Naive B cell (primary cell): ENCODE data around the gene KRTAP1-1. TPM values are rescaled to one million over a fixed set of nuclear protein-coding genes. Genes with fewer than 3 reads are reported as not detected.
A peak's percentile ranks its signal among the peaks of the same experiment; 100 is the strongest.
"Not testable (repeated sequence)": the region's sequence is repeated elsewhere in the genome, so short reads cannot be mapped to it uniquely, and the experiment has no call there.

Experiments
- ATAC-seq, 2 donors: fragments of 150-1000 bp; cut with Tn5 transposase; 2 replicates each; pipeline ENCODE4 v1.10.0; 2021; ENCODE audit warnings: low read depth in 2 of 2, mild to moderate bottlenecking in 2 of 2, moderate library complexity in 2 of 2
- DNase-seq: peaks from one replicate; pipeline ENCODE4 v3.0.0; 2022
- H3K27ac Mint-ChIP-seq, 6 donors: one replicate each; pipeline ENCODE4 v1.8.0; 2020 to 2022; ENCODE audit warnings: mild to moderate bottlenecking in 6 of 6, mixed read lengths in 6 of 6, moderate library complexity in 5 of 6, inconsistent platforms in 2 of 6
- H3K27me3 Mint-ChIP-seq, 3 donors: one replicate each; pipeline ENCODE4 v1.8.0; 2021 to 2022; ENCODE audit warnings: mixed read lengths in 3 of 3, mild to moderate bottlenecking in 1 of 3
- H3K36me3 Mint-ChIP-seq, 2 donors: one replicate each; pipeline ENCODE4 v1.8.0; 2020 to 2022; ENCODE audit warnings: mixed read lengths in 2 of 2, inconsistent platforms in 1 of 2, mild to moderate bottlenecking in 1 of 2
- H3K4me1 Mint-ChIP-seq, 3 donors: one replicate each; pipeline ENCODE4 v1.8.0; 2020 to 2022; ENCODE audit warnings: mixed read lengths in 3 of 3, inconsistent platforms in 1 of 3, mild to moderate bottlenecking in 1 of 3, moderate library complexity in 1 of 3
- H3K4me3 Mint-ChIP-seq, 8 donors: one replicate each; pipeline ENCODE4 v1.8.0; 2020 to 2022; ENCODE audit warnings: mild to moderate bottlenecking in 8 of 8, mixed read lengths in 8 of 8, moderate library complexity in 8 of 8, inconsistent platforms in 2 of 8
- H3K9me3 Mint-ChIP-seq, 7 donors: one replicate each; pipeline ENCODE4 v1.8.0; 2020 to 2022; ENCODE audit warnings: mixed read lengths in 7 of 7, mild to moderate bottlenecking in 5 of 7, inconsistent platforms in 2 of 7, moderate library complexity in 1 of 7
- polyA plus RNA-seq, 6 donors: library from polyadenylated mRNA; unstranded; fragments of 300-500 nt; fragmentation: Illumina TruSeq; gene quantifications; one replicate each; pipeline ENCODE4 v1.2.3, GENCODE V29; 2021; ENCODE audit warnings: low read depth in 6 of 6

Gene KRTAP1-1
- polyA plus RNA-seq, 6 donors from 2014 or later = not detected

- H3K27ac Mint-ChIP-seq = peak overlapping the region in 2 of 6 donors; percentile 1 to 21
- H3K36me3 Mint-ChIP-seq = no peaks in the 10 kb centered on the region
Measured at GRCh38 chr17:41015454-41015853, 25.8 kb downstream of the KRTAP1-1 start.

GRCh38 chr17:41013606-41014005 is 27.6 kb downstream of the KRTAP1-1 start:
- no peaks in the 10 kb centered on the region for H3K36me3 Mint-ChIP-seq
- peaks cover 0 to 18% (median 0%) of the 10 kb centered on the region in 3 donors for H3K27me3 Mint-ChIP-seq
- peak overlapping the region in 1 of 6 donors; percentile 24 for H3K27ac Mint-ChIP-seq

More at GRCh38 chr17:41015454-41015853, 25.8 kb downstream of the KRTAP1-1 start:
- DNase-seq = no peak
- H3K4me3 Mint-ChIP-seq = no peak overlapping the region
- peaks cover 0 to 13% (median 0%) of the 10 kb centered on the region in 3 donors for H3K27me3 Mint-ChIP-seq
- peaks cover 7 to 13% (median 7%) of the 10 kb centered on the region in 3 donors for H3K4me1 Mint-ChIP-seq
- peak in 1 of 2 donors; percentile 23 for ATAC-seq
- H3K9me3 Mint-ChIP-seq = peaks cover 0 to 1% (median 0%) of the 10 kb centered on the region in 7 donors

GRCh38 chr17:41013181-41013580 is 28.1 kb downstream of the KRTAP1-1 start:
- ATAC-seq (no peak), DNase-seq (no peak)
- Mint-ChIP-seq H3K9me3 (peaks cover 0 to 1% (median 0%) of the 10 kb centered on the region in 7 donors), H3K4me1 (peaks cover 7 to 13% (median 7%) of the 10 kb centered on the region in 3 donors), H3K4me3 (no peak overlapping the region), H3K27ac (no peak overlapping the region), H3K27me3 (peaks cover 0 to 19% (median 0%) of the 10 kb centered on the region in 3 donors), H3K36me3 (no peaks in the 10 kb centered on the region)

More at GRCh38 chr17:41013606-41014005, 27.6 kb downstream of the KRTAP1-1 start:
- Mint-ChIP-seq H3K4me3 (no peak overlapping the region), H3K4me1 (peaks cover 7 to 13% (median 7%) of the 10 kb centered on the region in 3 donors), H3K9me3 (peaks cover 0 to 1% (median 0%) of the 10 kb centered on the region in 7 donors)
- ATAC-seq (no peak), DNase-seq (no peak)

- Mint-ChIP-seq H3K9me3 (peaks cover 0 to 1% (median 0%) of the 10 kb centered on the region in 7 donors), H3K36me3 (no peaks in the 10 kb centered on the region), H3K4me3 (no peak overlapping the region), H3K27ac (peak overlapping the region in 2 of 6 donors; percentile 1 to 58), H3K27me3 (peaks cover 0 to 19% (median 0%) of the 10 kb centered on the region in 3 donors), H3K4me1 (peaks cover 7 to 13% (median 7%) of the 10 kb centered on the region in 3 donors)
- no peak for ATAC-seq
- DNase-seq = no peak
Measured at GRCh38 chr17:41012326-41013120, 28.7 kb downstream of the KRTAP1-1 start.

GRCh38 chr17:41010441-41010840 is 30.8 kb downstream of the KRTAP1-1 start:
- peaks cover 0 to 15% (median 0%) of the 10 kb centered on the region in 3 donors for H3K27me3 Mint-ChIP-seq
- peaks cover 2 to 6% (median 3%) of the 10 kb centered on the region in 3 donors for H3K4me1 Mint-ChIP-seq
- ATAC-seq = no peak
- no peak overlapping the region for H3K4me3 Mint-ChIP-seq
- no peaks in the 10 kb centered on the region for H3K36me3 Mint-ChIP-seq
- DNase-seq = no peak
- H3K9me3 Mint-ChIP-seq = no peaks in the 10 kb centered on the region
- H3K27ac Mint-ChIP-seq = peak overlapping the region in 1 of 6 donors; percentile 12

- H3K36me3 Mint-ChIP-seq = no peaks in the 10 kb centered on the region
- H3K4me3 Mint-ChIP-seq = no peak overlapping the region
- H3K9me3 Mint-ChIP-seq = no peaks in the 10 kb centered on the region
- H3K4me1 Mint-ChIP-seq = peaks cover 0 to 1% (median 0%) of the 10 kb centered on the region in 3 donors
- no peak overlapping the region for H3K27ac Mint-ChIP-seq
- ATAC-seq = no peak
- no peak for DNase-seq
- H3K27me3 Mint-ChIP-seq = peaks cover 0 to 12% (median 0%) of the 10 kb centered on the region in 3 donors
Measured at GRCh38 chr17:41009936-41010335, 31.3 kb downstream of the KRTAP1-1 start.

- ATAC-seq = no peak
- H3K36me3 Mint-ChIP-seq = no peaks in the 10 kb centered on the region
- peaks cover 0 to 16% (median 3%) of the 10 kb centered on the region in 3 donors for H3K27me3 Mint-ChIP-seq
- no peaks in the 10 kb centered on the region for H3K9me3 Mint-ChIP-seq
- no peak overlapping the region for H3K27ac Mint-ChIP-seq
- DNase-seq = no peak
- H3K4me3 Mint-ChIP-seq = no peak overlapping the region
- H3K4me1 Mint-ChIP-seq = no peaks in the 10 kb centered on the region
Measured at GRCh38 chr17:41009301-41009760, 31.9 kb downstream of the KRTAP1-1 start.

- H3K4me1 Mint-ChIP-seq = no peaks in the 10 kb centered on the region
- H3K36me3 Mint-ChIP-seq = no peaks in the 10 kb centered on the region
- H3K27ac Mint-ChIP-seq = no peak within 1 kb of the TSS
- no peak within 1 kb of the TSS for H3K4me3 Mint-ChIP-seq
- peaks cover 0 to 22% (median 8%) of the 10 kb centered on the region in 3 donors for H3K27me3 Mint-ChIP-seq
- H3K9me3 Mint-ChIP-seq = no peaks in the 10 kb centered on the region
- DNase-seq (no peak), ATAC-seq (no peak)
Measured at GRCh38 chr17:41008811-41009210, 32.4 kb downstream of the KRTAP1-1 start, which contains the start of gene KRTAP3-1. TSS of gene KRTAP3-1 (minus strand) at chr17:41009128. CDS start at chr17:41009074, 54 bp downstream.

GRCh38 chr17:41004397-41004796 is 36.9 kb downstream of the KRTAP1-1 start:
- Mint-ChIP-seq H3K4me1 (no peaks in the 10 kb centered on the region), H3K27ac (no peak overlapping the region), H3K4me3 (no peak overlapping the region), H3K27me3 (peaks cover 21 to 34% (median 27%) of the 10 kb centered on the region in 3 donors), H3K9me3 (peaks cover 0 to 2% (median 0%) of the 10 kb centered on the region in 7 donors), H3K36me3 (no peaks in the 10 kb centered on the region)
- ATAC-seq (no peak), DNase-seq (no peak)

- Mint-ChIP-seq H3K4me1 (no peaks in the 10 kb centered on the region), H3K27me3 (peaks cover 21 to 38% (median 31%) of the 10 kb centered on the region in 3 donors), H3K36me3 (no peaks in the 10 kb centered on the region), H3K9me3 (peaks cover 0 to 3% (median 0%) of the 10 kb centered on the region in 7 donors), H3K4me3 (no peak overlapping the region), H3K27ac (peak overlapping the region in 1 of 6 donors; percentile 14)
- ATAC-seq (no peak), DNase-seq (no peak)
Measured at GRCh38 chr17:41003926-41004325, 37.3 kb downstream of the KRTAP1-1 start.

GRCh38 chr17:41002814-41003213 is 38.4 kb downstream of the KRTAP1-1 start:
- H3K4me3 Mint-ChIP-seq = no peak overlapping the region
- peaks cover 21 to 48% (median 31%) of the 10 kb centered on the region in 3 donors for H3K27me3 Mint-ChIP-seq
- DNase-seq = no peak
- no peaks in the 10 kb centered on the region for H3K4me1 Mint-ChIP-seq
- no peak overlapping the region for H3K27ac Mint-ChIP-seq
- H3K9me3 Mint-ChIP-seq = peaks cover 0 to 3% (median 0%) of the 10 kb centered on the region in 7 donors
- no peak for ATAC-seq
- H3K36me3 Mint-ChIP-seq = no peaks in the 10 kb centered on the region

GRCh38 chr17:41001795-41002194 is 39.5 kb downstream of the KRTAP1-1 start:
- no peaks in the 10 kb centered on the region for H3K36me3 Mint-ChIP-seq

GRCh38 chr17:40999563-40999962 is 41.7 kb downstream of the KRTAP1-1 start, which contains the start of gene KRTAP3-2:
TSS of gene KRTAP3-2 (minus strand) at chr17:40999906. CDS start at chr17:40999853, 53 bp downstream.
- H3K36me3 Mint-ChIP-seq, DNase-seq, H3K4me3 Mint-ChIP-seq, ATAC-seq, H3K4me1 Mint-ChIP-seq, H3K27ac Mint-ChIP-seq, H3K9me3 Mint-ChIP-seq: not testable (repeated sequence)
- peaks cover 38 to 70% (median 49%) of the 10 kb centered on the region in 3 donors for H3K27me3 Mint-ChIP-seq

More at GRCh38 chr17:41001795-41002194, 39.5 kb downstream of the KRTAP1-1 start:
- no peaks in the 10 kb centered on the region for H3K4me1 Mint-ChIP-seq
- no peak overlapping the region for H3K4me3 Mint-ChIP-seq
- no peak for DNase-seq
- ATAC-seq = no peak
- H3K27me3 Mint-ChIP-seq = peaks cover 30 to 59% (median 40%) of the 10 kb centered on the region in 3 donors
- H3K9me3 Mint-ChIP-seq = peaks cover 0 to 3% (median 0%) of the 10 kb centered on the region in 7 donors
- no peak overlapping the region for H3K27ac Mint-ChIP-seq
